Measurements from ENCODE around the gene STRN3. TPM values are rescaled to one million over a fixed set of nuclear protein-coding genes. Genes with fewer than 3 reads are reported as not detected.

The STRN3 gene
- total RNA-seq, 4 donors from 2014 or later: 68.4 to 99.6 (median 77.2) TPM

DNA sequence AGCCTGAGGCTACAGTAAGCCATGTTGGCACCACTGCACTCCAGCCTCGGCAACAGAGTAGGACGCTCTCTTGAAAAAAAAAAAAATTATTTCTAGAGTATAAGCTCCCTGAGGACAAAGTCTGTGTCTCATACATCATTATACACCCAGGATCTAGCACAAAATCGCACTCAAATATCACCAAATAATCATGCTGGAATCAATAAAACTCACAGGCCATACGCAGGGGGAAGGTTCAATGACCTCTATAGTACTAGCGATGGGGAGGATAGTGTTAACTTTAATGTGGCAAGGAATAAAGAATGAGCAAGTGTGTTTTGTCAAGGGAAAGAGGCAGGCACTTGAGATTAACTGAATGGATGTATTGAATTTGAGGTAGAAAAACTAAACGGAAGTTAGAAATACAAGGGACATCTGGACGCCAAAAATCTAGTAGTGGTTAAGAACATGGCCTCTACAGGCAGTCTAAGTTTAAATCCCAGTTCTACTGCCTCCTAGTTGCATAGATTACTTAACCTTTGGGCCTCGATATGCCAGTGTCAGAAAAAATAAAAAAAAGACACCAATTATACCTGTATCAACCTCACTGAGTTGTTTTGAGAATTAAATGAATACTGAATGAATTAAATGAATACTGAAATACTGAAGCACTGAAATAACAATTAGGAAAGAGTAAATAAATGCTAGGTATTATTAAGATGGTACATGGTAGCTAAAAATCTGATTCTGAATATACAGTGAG, 5.2 kb downstream of the STRN3 start:
- Histone ChIP-seq H3K4me3 (no peak overlapping the region), H3K27ac (no peak overlapping the region), H3K4me1 (peaks cover 0 to 74% (median 0%) of the 10 kb centered on the region in 3 donors), H3K27me3 (no peaks in the 10 kb centered on the region), H3K36me3 (peaks cover 0 to 8% of the 10 kb centered on the region in 2 donors), H3K9me3 (no peaks in the 10 kb centered on the region)
- TF ChIP-seq, protein P1, sequence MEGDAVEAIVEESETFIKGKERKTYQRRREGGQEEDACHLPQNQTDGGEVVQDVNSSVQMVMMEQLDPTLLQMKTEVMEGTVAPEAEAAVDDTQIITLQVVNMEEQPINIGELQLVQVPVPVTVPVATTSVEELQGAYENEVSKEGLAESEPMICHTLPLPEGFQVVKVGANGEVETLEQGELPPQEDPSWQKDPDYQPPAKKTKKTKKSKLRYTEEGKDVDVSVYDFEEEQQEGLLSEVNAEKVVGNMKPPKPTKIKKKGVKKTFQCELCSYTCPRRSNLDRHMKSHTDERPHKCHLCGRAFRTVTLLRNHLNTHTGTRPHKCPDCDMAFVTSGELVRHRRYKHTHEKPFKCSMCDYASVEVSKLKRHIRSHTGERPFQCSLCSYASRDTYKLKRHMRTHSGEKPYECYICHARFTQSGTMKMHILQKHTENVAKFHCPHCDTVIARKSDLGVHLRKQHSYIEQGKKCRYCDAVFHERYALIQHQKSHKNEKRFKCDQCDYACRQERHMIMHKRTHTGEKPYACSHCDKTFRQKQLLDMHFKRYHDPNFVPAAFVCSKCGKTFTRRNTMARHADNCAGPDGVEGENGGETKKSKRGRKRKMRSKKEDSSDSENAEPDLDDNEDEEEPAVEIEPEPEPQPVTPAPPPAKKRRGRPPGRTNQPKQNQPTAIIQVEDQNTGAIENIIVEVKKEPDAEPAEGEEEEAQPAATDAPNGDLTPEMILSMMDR (IDR thresholded peaks at IDR 0.05): no peak
- TF ChIP-seq POLR2AphosphoS5 (IDR thresholded peaks at IDR 0.05) (no peak), EP300 (IDR thresholded peaks at IDR 0.05) (no peak), POLR2A (IDR thresholded peaks at IDR 0.05) (no peak)
- 71 to 72% methylated on average over 6 to 8 of the region's 8 CpGs for WGBS, 2 donors (ENCODE audit: low coverage in 1 of 2)
- ATAC-seq: no peak

DNA sequence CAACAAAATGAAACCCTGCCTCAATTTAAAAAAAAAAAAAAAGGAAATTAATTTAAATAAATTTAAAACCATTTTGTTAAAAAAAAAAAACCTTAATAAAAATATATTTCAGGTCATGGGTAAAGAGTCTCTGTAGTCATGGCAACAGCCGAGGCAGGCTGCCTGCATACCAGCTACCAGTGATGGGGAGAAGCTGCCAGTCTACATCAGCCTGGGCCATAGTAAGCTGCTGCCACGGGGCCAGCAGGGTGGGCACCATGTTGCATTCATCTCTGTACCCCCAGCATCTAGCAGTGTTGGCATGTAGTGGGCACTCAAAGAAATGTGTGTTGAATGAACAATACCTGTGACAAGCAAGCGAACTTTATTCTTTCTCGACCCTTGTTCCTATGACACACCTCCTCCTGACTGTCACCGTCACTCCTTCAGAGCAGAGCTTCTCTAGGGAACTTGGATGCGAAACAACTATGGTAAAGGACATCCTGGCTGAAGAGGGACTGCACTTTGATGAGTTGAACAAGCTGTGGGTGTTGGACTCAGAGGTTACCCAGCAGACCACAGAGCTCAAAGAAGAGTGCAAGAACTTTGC, 8.0 kb downstream of the STRN3 start:
- ATAC-seq: no peak
- TF ChIP-seq POLR2AphosphoS5 (IDR thresholded peaks at IDR 0.05): no peak
- no peak for TF ChIP-seq EP300 (IDR thresholded peaks at IDR 0.05)
- TF ChIP-seq POLR2A (IDR thresholded peaks at IDR 0.05): no peak
- TF ChIP-seq, protein P1 (IDR thresholded peaks at IDR 0.05): no peak
- no peak overlapping the region for H3K4me3 ChIP-seq
- no peak overlapping the region for H3K27ac ChIP-seq
- H3K9me3 ChIP-seq: no peaks in the 10 kb centered on the region
- WGBS, 2 donors (ENCODE audit: low coverage in 1 of 2): 20 to 78% methylated on average over 1 to 6 of the region's 6 CpGs
- H3K27me3 ChIP-seq: no peaks in the 10 kb centered on the region
- H3K36me3 ChIP-seq: peaks cover 0 to 8% of the 10 kb centered on the region in 2 donors
- peaks cover 0 to 75% (median 4%) of the 10 kb centered on the region in 3 donors for H3K4me1 ChIP-seq

DNA sequence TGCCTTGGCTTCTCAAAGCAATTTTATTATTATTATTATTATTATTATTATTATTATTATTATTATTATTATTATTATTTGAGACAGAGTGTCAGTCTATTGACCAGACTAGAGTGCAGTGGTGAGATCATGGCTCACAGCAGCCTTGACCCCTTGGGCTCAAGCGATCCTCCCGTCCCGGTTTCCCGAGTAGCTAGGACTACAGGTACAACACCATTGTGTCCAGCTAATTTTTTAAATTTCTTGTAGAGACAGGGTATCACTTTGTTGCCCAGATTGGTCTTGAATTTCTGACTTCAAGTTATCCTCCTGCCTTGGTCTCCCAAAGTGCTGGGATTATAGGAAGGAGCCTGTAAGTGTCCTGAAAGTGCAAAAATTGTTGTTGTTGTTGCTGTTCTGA, 12.3 kb downstream of the STRN3 start:
- H3K27ac ChIP-seq: no peak overlapping the region
- 92% methylated on average over 4 of the region's 4 CpGs for WGBS, 2 donors (ENCODE audit: low coverage in 1 of 2)
- H3K4me3 ChIP-seq: no peak overlapping the region
- no peaks in the 10 kb centered on the region for H3K27me3 ChIP-seq
- H3K36me3 ChIP-seq: peaks cover 0 to 17% of the 10 kb centered on the region in 2 donors
- TF ChIP-seq, protein P1 (IDR thresholded peaks at IDR 0.05): no peak
- TF ChIP-seq POLR2AphosphoS5 (IDR thresholded peaks at IDR 0.05): no peak
- TF ChIP-seq POLR2A (IDR thresholded peaks at IDR 0.05): no peak
- no peak for TF ChIP-seq EP300 (IDR thresholded peaks at IDR 0.05)
- no peaks in the 10 kb centered on the region for H3K9me3 ChIP-seq
- no peak for ATAC-seq
- H3K4me1 ChIP-seq: peaks cover 0 to 43% (median 4%) of the 10 kb centered on the region in 3 donors

DNA sequence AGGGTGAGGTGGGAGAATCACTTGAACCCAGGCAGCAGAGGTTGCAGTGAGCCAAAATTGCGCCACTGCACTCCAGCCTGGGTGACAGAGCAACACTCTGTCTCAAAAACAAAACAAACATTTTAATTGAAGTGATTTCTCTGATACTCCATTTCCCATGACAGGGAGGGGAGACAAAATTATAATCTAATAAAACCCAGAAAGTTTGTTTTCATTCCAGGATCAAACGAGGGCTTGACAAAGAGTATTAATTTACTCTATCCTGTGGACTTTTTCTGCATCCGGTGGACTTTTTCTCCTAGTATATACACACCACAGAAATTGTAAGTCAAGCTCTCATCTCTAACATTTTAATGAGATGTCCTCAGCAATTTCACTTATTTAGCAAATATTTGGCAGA, 15.2 kb downstream of the STRN3 start:
- no peak for TF ChIP-seq POLR2A (IDR thresholded peaks at IDR 0.05)
- TF ChIP-seq POLR2AphosphoS5 (IDR thresholded peaks at IDR 0.05): no peak
- no peak for TF ChIP-seq EP300 (IDR thresholded peaks at IDR 0.05)
- TF ChIP-seq, protein P1 (IDR thresholded peaks at IDR 0.05): no peak
- Histone ChIP-seq H3K4me1 (peaks cover 0 to 24% (median 4%) of the 10 kb centered on the region in 3 donors), H3K27ac (peak overlapping the region in 1 of 4 donors; percentile 2), H3K4me3 (no peak overlapping the region), H3K27me3 (no peaks in the 10 kb centered on the region), H3K36me3 (peaks cover 0 to 17% of the 10 kb centered on the region in 2 donors), H3K9me3 (no peaks in the 10 kb centered on the region)
- ATAC-seq: no peak
- WGBS, 2 donors (ENCODE audit: low coverage in 1 of 2): 17 to 56% methylated on average over 1 to 3 of the region's 3 CpGs

Data from gastroesophageal sphincter (tissue), 4 donors.